Measurements from ENCODE around the gene MYDGF.

MYDGF gene

GRCh38 chr19:4697304-4697703 is 27.2 kb upstream of the MYDGF start:
- no peak for TF ChIP-seq CTCF (IDR thresholded peaks at IDR 0.05; ENCODE audit: low read depth, low read length)

GRCh38 chr19:4695224-4695731 is 25.1 kb upstream of the MYDGF start:
- no peak for TF ChIP-seq CTCF (IDR thresholded peaks at IDR 0.05; ENCODE audit: low read depth, low read length)
- no peak overlapping the region for H3K4me3 ChIP-seq (ENCODE audit: low read depth, low read length)

More at GRCh38 chr19:4697304-4697703, 27.2 kb upstream of the MYDGF start:
- H3K4me3 ChIP-seq (ENCODE audit: low read depth, low read length): no peak overlapping the region

GRCh38 chr19:4694211-4694987 is 24.3 kb upstream of the MYDGF start:
- H3K4me3 ChIP-seq (ENCODE audit: low read depth, low read length): no peak overlapping the region
- no peak for TF ChIP-seq CTCF (IDR thresholded peaks at IDR 0.05; ENCODE audit: low read depth, low read length)

- H3K4me3 ChIP-seq (ENCODE audit: low read depth, low read length): no peak overlapping the region
- TF ChIP-seq CTCF (IDR thresholded peaks at IDR 0.05; ENCODE audit: low read depth, low read length): no peak
Observed at GRCh38 chr19:4693471-4694121, 23.5 kb upstream of the MYDGF start.

GRCh38 chr19:4693078-4693350 is 22.9 kb upstream of the MYDGF start:
- no peak for TF ChIP-seq CTCF (IDR thresholded peaks at IDR 0.05; ENCODE audit: low read depth, low read length)
- H3K4me3 ChIP-seq (ENCODE audit: low read depth, low read length): no peak overlapping the region

GRCh38 chr19:4692251-4693077 is 22.3 kb upstream of the MYDGF start:
- no peak overlapping the region for H3K4me3 ChIP-seq (ENCODE audit: low read depth, low read length)
- no peak for TF ChIP-seq CTCF (IDR thresholded peaks at IDR 0.05; ENCODE audit: low read depth, low read length)
